Nephron (organoid): ENCODE results near the gene HPS1.

Experiments
- H3K27ac Mint-ChIP-seq, 3 experiments: 2 replicates each; pipeline ENCODE4 v1.8.0; 2020; ENCODE audit warnings: mixed read lengths in 3 of 3, mild to moderate bottlenecking in 2 of 3, moderate library complexity in 1 of 3
- H3K27me3 Mint-ChIP-seq: 2 replicates; pipeline ENCODE4 v1.8.0; 2021; ENCODE audit warnings: low read depth, mild to moderate bottlenecking, moderate library complexity, mixed read lengths
- H3K36me3 Mint-ChIP-seq: 2 replicates; pipeline ENCODE4 v1.8.0; 2020; ENCODE audit warnings: low read depth, mixed read lengths
- H3K4me1 Mint-ChIP-seq: 2 replicates; pipeline ENCODE4 v1.8.0; 2020; ENCODE audit warnings: mixed read lengths
- H3K4me3 Mint-ChIP-seq, 3 experiments: 2 replicates each; pipeline ENCODE4 v1.8.0; 2020; ENCODE audit warnings: mild to moderate bottlenecking in 3 of 3, mixed read lengths in 3 of 3, moderate library complexity in 2 of 3
- H3K9me3 Mint-ChIP-seq: 2 replicates; pipeline ENCODE4 v1.8.0; 2020; ENCODE audit warnings: mixed read lengths
- TF ChIP-seq, protein P1 (sequence below), 3 experiments: fragments of 200-600 bp; sonication (generic); IDR thresholded peaks; one replicate each; pipeline ENCODE4 v1.5.0; 2021; ENCODE audit warnings: antibody characterized with exemption in 3 of 3; ENCODE audit not compliant: unreplicated experiment in 3 of 3

Gene HPS1

DNA sequence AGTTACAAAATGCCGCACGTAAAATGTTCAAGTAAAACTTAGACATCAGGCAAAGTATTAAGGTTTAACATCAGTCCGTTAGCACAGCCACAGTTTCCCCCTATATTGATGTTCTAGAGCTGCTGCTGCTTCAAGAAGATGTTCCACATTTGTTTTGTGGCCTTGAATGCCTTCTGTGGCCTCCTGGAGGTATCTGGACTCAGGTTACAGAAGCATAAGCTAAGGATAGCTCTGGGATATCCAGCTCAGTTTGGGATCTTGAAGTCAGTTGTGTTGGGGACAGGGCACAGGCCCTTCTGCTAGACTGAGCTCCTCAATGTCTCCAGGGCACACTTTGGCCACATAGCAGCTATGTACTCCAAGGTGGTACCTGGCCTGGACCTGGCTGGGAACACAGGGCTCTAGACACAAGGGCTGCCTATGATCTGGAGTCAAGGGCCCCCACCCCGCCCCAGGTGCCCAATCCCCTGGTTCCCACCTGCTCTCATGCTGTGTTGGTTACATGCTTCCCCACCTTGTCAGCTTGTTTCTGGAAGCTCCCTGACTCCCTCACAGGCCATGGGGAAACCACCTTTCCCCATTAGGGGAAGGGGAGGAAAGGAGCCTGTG, 36.5 kb downstream of the HPS1 start:
- Mint-ChIP-seq H3K9me3 (no peaks in the 10 kb centered on the region), H3K4me1 (peaks cover 32% of the 10 kb centered on the region), H3K36me3 (peaks cover 3% of the 10 kb centered on the region), H3K27me3 (no peaks in the 10 kb centered on the region), H3K27ac (no peak overlapping the region), H3K4me3 (no peak overlapping the region)
- TF ChIP-seq, protein P1, sequence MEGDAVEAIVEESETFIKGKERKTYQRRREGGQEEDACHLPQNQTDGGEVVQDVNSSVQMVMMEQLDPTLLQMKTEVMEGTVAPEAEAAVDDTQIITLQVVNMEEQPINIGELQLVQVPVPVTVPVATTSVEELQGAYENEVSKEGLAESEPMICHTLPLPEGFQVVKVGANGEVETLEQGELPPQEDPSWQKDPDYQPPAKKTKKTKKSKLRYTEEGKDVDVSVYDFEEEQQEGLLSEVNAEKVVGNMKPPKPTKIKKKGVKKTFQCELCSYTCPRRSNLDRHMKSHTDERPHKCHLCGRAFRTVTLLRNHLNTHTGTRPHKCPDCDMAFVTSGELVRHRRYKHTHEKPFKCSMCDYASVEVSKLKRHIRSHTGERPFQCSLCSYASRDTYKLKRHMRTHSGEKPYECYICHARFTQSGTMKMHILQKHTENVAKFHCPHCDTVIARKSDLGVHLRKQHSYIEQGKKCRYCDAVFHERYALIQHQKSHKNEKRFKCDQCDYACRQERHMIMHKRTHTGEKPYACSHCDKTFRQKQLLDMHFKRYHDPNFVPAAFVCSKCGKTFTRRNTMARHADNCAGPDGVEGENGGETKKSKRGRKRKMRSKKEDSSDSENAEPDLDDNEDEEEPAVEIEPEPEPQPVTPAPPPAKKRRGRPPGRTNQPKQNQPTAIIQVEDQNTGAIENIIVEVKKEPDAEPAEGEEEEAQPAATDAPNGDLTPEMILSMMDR (IDR thresholded peaks at IDR 0.05; ENCODE audit: unreplicated experiment in 3 of 3) = no peak

DNA sequence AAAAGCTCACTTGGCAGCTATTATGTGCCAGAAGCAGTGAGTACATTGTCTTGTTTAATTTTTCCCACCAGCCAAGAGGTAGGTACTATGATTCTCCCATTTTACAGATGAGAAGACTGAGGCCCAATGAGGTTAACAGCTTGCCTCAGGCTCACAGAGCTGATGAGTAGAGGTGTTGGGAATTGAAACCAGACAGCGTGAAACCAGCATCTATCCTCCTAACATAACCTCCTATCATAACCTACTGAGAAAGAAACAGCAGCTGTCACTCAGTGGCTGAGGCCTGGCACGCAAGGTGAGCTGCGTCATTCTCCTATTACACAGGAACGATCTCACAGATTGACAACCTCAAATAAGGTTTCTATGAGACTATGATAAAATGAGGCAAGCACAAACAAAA, 37.9 kb downstream of the HPS1 start:
- TF ChIP-seq, protein P1 (IDR thresholded peaks at IDR 0.05; ENCODE audit: unreplicated experiment in 3 of 3) = no peak
- H3K36me3 Mint-ChIP-seq = peaks cover 3% of the 10 kb centered on the region
- H3K4me1 Mint-ChIP-seq = peaks cover 32% of the 10 kb centered on the region

DNA sequence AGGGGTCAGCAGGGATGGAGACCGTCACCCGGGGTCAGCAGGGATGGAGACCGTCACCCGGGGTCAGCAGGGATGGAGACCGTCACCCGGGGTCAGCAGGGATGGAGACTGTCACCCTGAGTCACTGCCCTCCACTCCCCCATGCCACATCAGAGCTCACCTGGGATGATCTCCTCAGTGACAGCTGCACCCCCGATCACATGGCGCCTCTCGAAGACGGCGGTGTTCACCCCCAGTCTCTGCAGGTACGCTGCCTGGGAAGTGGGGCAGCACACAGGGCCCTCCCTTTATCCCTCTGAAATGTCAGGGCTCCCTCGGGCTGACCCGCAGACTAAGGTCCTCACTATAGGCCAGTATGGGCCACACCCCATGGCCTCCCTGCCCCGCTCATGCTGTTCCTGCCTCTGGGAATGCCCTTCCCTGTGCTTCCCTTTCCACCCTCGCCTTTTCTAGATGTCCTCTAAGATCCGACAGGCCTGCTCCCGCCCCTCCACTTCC, 38.9 kb downstream of the HPS1 start:
- no peaks in the 10 kb centered on the region for H3K9me3 Mint-ChIP-seq
- peaks cover 12% of the 10 kb centered on the region for H3K36me3 Mint-ChIP-seq
- no peak overlapping the region for H3K4me3 Mint-ChIP-seq
- no peak overlapping the region for H3K27ac Mint-ChIP-seq
- peaks cover 37% of the 10 kb centered on the region for H3K4me1 Mint-ChIP-seq
- TF ChIP-seq, protein P1 (IDR thresholded peaks at IDR 0.05; ENCODE audit: unreplicated experiment in 3 of 3) = no peak
- H3K27me3 Mint-ChIP-seq = no peaks in the 10 kb centered on the region

More for the DNA sequence above, 37.9 kb downstream of the HPS1 start:
- Mint-ChIP-seq H3K4me3 (no peak overlapping the region), H3K27me3 (no peaks in the 10 kb centered on the region), H3K27ac (no peak overlapping the region), H3K9me3 (no peaks in the 10 kb centered on the region)

DNA sequence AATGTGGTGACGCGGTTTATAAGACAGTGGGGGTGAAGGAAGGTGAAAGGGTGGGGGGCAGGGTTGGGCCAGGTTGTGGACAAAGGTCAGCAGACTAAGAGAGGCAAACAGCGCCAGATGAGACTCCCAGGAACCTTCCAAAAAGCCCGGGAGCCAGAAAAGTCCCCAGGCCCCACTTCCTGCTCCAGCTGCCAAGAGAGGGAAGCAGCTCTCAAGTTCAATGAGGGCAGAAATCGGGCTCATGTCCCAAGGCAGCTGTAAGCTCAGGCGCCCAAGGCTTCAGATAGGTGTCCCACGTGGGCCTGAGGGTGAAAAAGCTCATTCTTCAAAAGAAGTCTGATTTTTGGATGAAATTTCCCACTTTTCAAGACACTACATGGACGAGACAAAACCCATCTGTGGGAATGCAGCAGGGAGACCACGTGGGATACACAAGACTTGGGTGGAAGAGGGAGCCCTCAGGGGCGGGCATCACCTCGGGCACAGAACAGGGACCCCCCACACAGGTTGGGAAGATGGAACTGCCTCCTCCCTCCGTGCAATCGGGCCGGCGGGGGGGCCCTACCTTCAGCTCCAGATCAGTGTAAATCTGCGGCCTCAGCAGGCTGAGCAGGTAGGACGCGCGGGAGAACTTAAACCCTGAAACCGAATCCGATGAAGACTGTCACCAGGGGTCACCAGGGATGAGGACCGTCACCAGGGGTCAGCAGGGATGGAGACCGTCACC, 39.6 kb downstream of the HPS1 start:
- H3K36me3 Mint-ChIP-seq = peaks cover 12% of the 10 kb centered on the region
- H3K27me3 Mint-ChIP-seq = peaks cover 3% of the 10 kb centered on the region
- H3K4me1 Mint-ChIP-seq = peaks cover 32% of the 10 kb centered on the region
- H3K9me3 Mint-ChIP-seq = no peaks in the 10 kb centered on the region
- TF ChIP-seq, protein P1 (IDR thresholded peaks at IDR 0.05; ENCODE audit: unreplicated experiment in 3 of 3) = no peak
- no peak overlapping the region for H3K4me3 Mint-ChIP-seq
- H3K27ac Mint-ChIP-seq = no peak overlapping the region

DNA sequence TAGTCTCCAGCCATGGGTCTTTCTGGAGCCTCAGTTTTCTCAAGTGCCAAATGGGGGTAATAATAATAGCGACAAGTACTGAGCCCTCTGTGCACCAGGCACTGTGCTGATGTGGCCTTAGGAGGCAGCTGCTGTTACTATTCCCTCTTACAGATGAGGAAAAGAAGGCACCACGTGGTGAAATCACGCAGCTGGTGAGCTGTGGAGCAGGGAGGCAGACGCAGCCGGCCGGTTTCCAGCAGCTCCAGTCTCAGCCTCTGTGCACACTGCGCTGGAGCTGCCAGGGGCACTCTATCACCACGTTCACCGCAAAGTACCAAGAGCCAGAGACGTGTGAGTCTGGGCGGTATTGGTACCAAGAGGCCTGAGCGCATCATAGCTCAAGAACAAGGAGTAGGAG, 41.3 kb downstream of the HPS1 start:
- H3K27ac Mint-ChIP-seq = no peak overlapping the region
- no peaks in the 10 kb centered on the region for H3K9me3 Mint-ChIP-seq
- no peak overlapping the region for H3K4me3 Mint-ChIP-seq
- TF ChIP-seq, protein P1 (IDR thresholded peaks at IDR 0.05; ENCODE audit: unreplicated experiment in 3 of 3) = no peak
- H3K4me1 Mint-ChIP-seq = peaks cover 23% of the 10 kb centered on the region
- peaks cover 12% of the 10 kb centered on the region for H3K36me3 Mint-ChIP-seq
- H3K27me3 Mint-ChIP-seq = peaks cover 3% of the 10 kb centered on the region
